Fibroblast of pulmonary artery (primary cell): Measurements from ENCODE around the gene CADPS.

Experiments
- DNase-seq: peaks from one replicate; pipeline ENCODE4 v3.0.0-alpha.2; 2010; ENCODE audit warnings: low read depth
- H3K4me3 ChIP-seq: replicated peaks from 2 replicates; pipeline ENCODE4 v1.5.1; 2011; ENCODE audit warnings: low read depth, mild to moderate bottlenecking, control low read depth, low read length, moderate library complexity
- TF ChIP-seq, protein P1 (sequence below): IDR thresholded peaks from 2 replicates; pipeline ENCODE4 v1.5.1; 2011; ENCODE audit warnings: mild to moderate bottlenecking, control low read depth, low read length, inconsistent platforms; ENCODE audit errors: missing control alignments

CADPS gene

GRCh38 chr3:62502315-62503300, 372.6 kb downstream of the CADPS start:
- DNase-seq = no peak
- TF ChIP-seq, protein P1, sequence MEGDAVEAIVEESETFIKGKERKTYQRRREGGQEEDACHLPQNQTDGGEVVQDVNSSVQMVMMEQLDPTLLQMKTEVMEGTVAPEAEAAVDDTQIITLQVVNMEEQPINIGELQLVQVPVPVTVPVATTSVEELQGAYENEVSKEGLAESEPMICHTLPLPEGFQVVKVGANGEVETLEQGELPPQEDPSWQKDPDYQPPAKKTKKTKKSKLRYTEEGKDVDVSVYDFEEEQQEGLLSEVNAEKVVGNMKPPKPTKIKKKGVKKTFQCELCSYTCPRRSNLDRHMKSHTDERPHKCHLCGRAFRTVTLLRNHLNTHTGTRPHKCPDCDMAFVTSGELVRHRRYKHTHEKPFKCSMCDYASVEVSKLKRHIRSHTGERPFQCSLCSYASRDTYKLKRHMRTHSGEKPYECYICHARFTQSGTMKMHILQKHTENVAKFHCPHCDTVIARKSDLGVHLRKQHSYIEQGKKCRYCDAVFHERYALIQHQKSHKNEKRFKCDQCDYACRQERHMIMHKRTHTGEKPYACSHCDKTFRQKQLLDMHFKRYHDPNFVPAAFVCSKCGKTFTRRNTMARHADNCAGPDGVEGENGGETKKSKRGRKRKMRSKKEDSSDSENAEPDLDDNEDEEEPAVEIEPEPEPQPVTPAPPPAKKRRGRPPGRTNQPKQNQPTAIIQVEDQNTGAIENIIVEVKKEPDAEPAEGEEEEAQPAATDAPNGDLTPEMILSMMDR = no peak
- H3K4me3 ChIP-seq = no peak overlapping the region

DNA sequence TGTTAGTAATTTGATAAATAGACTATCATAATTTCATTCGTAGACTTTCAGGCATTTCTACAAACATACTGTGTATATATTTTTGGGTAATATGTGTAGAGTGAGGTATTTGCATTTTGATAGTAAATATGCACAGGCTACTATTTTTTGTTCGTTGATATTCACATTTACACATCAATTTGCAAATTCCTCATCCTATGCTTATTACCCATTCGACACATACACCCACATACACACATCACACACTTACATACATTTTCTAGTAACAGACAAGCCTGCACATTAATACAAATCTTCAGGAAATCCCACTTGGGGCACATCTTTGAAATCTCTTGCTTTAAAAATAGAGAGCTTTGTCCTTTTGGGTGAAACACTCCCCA, 373.9 kb downstream of the CADPS start:
- TF ChIP-seq, protein P1 = no peak
- H3K4me3 ChIP-seq = no peak overlapping the region
- DNase-seq = no peak

- no peak overlapping the region for H3K4me3 ChIP-seq
- no peak for DNase-seq
- TF ChIP-seq, protein P1 = no peak
Observed at GRCh38 chr3:62500556-62501288, 374.5 kb downstream of the CADPS start.

DNA sequence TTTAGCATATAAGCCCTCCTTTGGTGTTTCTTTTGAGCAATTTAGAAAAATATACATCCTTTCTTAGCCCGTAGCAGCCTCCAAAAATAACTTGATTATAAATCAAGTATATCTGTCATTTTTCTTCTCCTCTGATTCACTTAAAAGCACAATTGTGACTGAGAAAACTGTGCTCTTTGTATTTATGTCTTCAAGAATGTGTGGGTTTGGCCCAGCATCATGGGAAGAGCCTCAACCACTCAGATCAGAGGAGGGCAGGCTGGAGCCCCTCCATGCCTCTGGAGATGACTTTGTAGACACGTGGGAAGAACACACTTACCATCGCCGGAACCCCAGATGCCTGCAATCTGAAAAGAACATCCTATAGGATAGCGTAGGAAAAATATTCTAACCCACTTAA, 378.1 kb downstream of the CADPS start:
- H3K4me3 ChIP-seq = no peak overlapping the region
- DNase-seq = no peak
- TF ChIP-seq, protein P1 = no peak

- TF ChIP-seq, protein P1 = no peak
- H3K4me3 ChIP-seq = no peak overlapping the region
- DNase-seq = no peak
Observed at GRCh38 chr3:62496503-62496902, 378.7 kb downstream of the CADPS start.

GRCh38 chr3:62493109-62493801, 382.0 kb downstream of the CADPS start:
- TF ChIP-seq, protein P1 = peak; percentile 31
- DNase-seq = no peak
- no peak overlapping the region for H3K4me3 ChIP-seq
